Measurements from ENCODE around the gene GALNT16.

GALNT16 gene

DNA sequence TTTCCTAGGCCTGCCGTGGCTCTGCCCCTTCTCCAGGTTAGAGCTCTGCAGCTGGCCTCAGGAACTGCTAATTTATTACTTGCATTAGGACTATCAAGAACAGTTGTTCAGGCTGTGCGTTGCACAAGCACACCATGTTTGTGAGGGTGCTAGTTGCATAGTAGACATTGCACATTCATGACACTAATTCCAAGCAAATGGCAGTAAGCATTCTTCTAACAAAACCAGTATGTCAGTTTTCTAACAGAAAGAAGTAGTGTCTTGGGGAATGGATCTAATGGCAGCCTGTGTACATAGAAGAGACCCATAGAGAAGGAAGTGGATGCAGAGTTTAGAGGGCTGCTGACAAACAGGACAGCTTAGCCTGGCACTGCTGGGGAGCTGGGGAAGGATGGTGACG is 84.2 kb downstream of the GALNT16 start:
- DNase-seq, result no peak

DNA sequence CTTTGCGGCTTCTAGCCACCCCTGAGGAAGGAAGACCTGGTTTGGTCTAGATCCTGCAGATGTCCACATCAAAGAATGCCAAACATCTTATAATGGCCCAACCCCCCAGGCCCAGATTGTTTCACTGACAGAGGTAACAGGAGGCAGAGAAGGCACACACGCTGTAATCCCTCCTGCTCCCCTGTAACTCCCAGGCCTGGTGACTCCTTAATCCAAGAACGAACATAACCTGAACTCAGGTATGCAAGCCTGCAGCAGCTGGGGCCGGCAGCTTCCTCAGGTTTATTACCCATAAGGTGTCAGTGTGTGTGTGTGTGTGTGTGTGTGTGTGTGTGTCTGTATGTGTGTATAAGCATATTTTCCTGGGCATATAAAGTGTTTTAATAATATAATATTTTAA is 85.4 kb downstream of the GALNT16 start:
- no peak for DNase-seq

DNA sequence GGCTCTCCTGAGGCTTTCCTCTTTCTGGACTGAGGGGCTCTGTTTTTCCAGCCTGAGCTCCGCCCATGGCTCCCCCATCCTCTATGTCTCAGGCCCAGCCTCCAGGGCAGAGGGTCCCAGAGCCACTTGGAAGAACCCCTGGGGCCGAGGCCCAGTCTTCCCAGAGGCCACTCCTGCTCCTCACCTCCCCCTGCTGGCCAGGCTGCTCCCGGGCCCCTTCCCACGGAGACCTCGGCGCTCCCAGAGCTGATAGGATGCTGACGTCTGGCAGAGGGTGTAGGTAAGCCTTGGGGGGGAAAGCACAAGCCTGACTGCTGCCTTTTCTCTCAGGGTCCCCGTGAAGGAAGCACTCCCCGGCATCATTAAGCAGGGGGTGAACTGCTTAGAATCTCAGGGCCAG is 86.8 kb downstream of the GALNT16 start:
- DNase-seq, result no peak

DNA sequence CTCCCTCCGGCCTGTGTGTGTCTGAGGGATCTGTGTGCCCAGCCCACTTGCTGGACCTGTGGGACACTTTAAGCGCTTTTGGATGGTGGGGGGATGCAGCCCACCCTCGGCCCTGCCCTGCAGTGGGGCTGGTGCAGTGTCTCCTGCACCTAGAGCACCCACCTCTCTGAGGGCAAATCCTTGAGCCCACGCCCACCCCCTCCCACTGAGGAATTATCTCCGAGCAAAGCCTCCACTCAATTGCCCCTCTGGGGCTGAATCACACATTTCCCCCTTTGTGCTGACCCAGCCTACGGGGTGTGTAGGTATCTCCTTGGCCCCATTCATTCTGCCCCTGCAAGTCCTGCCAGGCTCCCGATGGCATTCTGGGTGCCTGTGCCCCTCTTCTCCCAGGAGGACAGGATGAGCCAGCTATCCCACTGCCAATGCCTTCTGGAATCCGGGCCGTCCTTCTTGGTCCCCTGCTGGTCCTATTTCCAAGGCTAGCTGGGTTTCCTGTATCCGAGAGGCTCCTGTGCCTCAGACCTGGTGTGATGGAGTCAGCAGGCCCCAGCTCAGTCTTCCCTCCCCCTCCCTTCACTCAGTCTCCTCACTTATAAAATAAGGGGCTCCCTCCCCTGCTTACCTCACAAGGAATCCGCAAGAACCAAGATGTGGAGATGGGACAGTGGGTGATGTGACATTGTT is 89.3 kb downstream of the GALNT16 start:
- DNase-seq, result no peak

DNA sequence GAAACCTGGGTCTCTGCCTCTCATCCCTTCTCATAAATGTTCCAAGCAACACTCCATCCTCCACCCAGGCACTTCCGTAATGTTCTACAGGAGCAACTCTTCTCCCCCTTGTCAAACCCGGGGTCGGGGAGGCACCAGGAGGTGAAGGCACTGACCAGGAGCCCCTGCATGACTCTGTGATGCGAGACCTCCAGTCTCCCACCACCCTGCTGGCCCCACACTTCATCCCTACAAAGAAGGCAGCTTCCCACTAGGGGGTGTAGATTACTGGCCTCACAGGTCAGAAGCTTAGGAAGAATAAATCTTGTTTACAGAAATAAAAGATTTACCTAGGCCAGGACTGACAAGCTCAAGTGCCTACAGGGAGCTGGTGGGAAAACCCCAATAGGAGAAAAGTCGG is 90.9 kb downstream of the GALNT16 start:
- DNase-seq, result no peak

DNA sequence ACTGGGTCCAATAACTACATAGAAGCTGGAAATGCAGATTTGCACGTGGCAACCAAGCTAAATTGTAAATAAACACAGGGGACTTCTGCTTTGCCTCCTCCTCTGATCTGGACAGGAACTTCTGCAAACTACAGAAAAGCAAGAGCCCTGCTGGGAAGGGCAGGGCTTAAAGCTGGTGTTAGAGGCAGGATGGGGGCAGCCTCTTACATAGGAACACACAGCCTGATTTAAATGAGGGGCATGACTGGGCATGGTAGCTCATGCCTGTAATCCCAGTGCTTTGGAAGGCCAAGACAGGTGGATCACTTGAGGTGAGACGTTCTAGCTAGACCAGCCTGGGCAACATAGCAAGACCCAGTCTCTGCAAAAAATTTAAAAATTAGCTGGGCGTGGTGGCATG is 91.4 kb downstream of the GALNT16 start:
- DNase-seq, result no peak

DNA sequence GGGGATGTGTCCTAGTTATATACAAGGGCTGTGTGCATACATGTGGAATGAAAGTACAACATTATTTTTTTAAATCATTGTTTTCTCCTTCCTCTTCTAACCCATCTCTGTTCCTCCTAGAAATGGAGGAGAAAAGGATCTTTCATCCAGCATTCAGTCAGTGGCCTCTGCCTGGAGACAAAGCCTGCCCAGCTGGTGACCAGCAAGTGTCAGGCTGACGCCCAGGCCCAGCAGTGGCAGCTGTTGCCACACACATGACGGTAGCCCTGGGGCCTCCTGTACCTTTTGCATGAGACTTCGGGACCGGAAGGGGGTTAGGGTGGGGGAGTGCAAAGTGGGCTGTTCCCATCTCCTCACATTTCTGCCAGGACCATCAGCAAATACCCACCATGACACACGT is 92.0 kb downstream of the GALNT16 start:
- DNase-seq, result no peak

DNA sequence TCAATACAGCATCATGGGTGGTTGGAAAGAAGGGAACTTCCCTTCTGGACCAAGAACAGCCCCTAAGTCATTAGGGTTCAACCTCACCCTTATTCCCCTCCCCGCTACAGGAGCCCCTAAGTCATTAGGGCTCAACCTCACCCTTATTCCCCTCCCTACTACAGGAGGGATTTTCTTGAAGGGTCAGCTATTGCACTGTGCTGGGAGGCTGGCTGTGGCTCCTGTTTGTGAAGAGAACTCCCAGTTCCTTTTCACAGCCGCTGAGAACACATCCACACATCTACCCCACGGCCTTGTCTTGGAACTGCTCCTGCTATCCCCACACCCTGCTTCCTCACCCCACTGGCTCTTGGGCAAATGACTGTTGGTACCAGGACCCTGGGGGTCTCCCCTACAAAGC is 93.2 kb downstream of the GALNT16 start:
- DNase-seq, result no peak

DNA sequence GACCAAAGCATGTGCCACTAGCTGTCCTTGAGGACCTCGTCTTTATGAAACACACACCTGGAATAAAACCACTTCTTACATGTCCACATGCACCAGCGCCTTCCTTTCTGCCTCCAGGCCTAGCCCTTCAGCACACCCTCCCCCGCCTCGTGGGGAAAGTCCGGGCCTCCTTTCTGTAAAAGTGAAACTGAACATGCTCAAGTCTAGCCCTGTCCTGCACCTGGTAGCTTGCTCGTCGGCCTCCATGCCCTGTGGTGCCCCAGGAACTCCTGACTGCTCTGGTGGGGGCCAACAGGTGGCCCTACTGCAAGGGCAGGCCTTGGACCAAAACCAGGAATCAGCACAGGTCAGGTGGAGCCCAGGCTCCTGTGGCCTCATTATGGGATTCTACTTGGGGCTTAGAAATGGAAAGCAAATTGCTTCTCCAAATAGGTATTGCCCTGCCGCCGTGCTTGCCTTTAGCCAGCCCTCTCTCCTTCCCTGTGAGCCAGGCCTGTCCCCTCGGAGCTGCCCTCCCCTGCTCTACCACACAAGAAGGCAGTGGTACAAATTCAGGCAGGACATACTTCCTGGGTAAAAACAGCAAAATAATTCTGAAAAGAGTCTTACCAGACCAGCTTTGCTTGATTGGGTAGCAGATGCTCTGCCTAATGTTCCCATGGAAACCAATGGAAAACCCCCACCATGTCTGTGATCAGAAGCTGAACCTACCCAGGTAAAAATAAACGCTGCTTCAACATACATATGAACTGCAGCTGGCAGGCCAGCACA is 94.6 kb downstream of the GALNT16 start:
- DNase-seq, result no peak

DNA sequence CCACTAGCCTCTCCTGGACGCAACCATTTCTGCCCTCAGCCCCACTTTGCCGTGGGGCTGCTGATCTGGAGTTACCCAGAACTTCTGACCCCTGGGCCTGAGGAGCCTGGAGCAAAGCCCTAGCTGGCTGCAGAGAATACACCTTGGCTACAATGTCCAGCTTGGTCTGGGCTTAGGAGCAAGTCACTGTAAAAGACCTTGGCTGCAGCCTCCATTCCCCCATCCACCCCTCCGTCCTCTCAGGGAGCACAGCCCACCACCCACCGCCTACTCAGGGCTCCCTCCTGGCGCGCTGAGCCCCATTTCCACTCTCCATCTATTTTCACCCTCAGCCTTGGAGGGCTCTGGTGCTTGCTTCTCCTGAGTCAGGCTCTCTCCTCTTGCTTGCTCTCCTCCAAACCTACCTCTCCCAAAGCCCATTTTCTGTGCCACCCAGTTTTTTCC is 95.2 kb downstream of the GALNT16 start:
- no peak for DNase-seq

DNA sequence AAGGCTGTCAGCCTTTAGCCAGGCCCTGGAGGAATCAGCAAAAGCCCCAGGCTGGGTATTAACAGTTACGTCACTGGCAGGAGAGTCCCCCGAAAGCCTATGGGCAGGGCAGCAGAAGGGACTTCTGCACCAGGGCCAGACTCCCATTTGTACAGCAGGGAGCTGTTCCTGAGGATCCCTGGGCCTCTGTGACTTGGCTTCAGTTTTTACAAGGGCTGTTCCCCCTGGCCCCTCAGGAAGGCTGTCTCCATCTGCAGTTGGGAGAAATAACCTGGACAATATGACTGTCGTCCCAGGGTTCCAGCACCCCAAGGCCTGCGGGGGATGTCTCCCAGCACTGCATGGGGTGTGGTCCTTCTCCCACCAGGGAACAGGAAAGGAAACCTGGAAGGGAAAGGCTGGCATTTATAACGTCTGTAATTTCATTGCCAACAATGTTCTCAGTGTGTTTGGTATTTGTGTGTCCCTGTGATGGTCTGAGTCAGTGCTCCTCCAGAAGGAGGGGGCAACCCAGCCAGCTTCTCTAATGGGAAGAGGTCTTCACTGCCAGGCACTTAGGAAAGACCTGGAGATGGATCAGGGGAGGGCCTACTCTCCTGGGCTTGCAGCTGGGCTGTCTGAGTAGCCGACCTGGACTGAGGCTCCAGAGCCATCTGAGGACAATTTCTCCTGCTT is 95.8 kb downstream of the GALNT16 start:
- DNase-seq, result no peak

DNA sequence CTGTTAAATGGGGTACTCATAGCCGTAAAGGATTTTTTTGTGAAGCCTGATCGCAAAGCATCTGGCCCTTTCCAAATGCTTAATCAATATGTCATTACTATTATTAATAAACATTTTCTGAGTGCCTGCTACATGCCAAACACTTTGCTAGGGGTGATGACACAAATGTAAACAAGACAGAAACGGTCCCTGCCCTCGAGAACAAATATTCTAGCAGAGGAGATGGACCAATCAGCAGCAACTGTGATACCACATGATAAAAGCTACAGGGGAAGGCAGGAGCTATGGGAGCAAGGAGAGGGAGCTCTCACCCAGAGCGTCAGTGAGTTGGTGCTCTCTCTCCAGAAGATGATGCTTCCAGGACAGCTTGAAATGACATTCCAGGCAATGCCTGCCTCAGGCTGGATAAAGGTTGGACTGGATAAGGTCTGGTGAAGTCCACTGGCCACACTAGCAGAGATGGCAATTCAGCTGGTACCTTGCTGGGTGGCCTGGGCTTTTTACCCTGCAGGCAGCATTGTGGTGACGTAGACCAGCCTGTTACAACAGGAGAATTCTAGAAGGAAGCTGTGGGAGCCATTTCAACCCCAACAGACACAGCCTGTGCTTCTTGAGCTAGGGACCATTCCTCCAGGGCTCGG is 97.1 kb downstream of the GALNT16 start:
- no peak for DNase-seq

DNA sequence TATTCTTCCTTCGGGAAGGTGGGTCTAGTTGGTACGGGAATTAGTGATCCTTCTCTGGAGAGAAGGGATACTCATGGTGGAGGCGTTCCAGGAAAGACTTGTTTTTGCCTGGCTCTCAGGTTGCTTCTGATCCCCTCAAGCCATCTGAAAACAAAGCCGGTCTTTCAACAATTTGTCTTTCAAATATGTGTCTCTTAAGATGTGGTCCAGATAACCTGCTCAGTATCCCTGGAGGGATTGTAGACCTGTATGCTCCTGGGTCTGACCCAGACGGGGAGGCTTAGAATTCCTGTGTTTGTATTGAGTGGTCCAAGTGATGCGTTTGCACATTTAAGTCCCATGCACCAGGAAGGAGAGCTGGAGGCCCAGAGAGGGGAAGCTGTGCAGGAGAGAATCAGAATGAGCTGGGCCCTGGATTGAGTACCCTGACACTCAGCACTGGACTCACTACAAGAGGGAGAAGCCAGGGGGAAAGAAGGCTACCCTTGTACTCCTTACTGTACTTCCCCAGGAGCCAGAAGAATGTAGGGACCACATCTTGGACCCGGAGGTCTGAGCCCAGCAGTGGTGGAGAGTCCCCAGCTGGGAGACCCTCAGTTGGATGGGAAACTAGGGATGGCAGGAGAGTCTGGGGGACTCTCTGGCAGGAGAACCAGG is 97.7 kb downstream of the GALNT16 start:
- no peak for DNase-seq

DNA sequence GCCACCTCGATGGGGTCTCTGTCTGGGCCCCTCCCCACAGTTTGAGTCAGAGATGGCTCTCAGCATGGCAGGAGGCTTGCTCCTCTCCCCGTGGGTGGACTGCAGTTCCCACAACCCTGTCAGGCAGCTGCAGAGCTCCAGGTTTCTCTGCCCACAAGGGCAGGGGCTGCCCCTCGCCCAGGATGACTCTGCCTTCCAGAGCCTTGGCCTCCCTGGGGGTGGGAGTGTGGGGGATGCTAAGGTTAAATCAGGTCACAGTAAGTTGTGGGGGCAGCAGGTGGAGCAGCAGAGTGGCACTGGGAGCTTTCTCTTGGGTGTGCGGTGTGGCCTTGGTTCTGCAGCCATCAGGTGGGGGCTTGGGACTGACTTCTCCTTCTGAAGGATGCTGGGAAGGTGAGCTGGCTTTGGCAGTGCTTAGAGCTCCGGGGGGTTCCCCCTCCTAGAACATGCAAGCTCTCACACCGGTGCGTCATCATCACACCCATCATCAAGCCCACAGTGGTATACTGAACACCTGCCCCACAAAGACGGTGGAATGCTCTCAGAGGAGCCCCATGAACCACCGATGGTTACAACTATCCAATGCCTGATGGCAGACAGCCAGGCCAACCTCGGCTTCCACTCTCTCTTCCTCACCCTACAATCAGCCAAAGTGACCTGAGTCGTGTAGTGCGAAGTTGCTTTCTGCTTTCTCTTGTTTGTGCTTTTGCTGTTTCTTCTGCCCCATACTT is 98.4 kb downstream of the GALNT16 start:
- DNase-seq, result no peak

DNA sequence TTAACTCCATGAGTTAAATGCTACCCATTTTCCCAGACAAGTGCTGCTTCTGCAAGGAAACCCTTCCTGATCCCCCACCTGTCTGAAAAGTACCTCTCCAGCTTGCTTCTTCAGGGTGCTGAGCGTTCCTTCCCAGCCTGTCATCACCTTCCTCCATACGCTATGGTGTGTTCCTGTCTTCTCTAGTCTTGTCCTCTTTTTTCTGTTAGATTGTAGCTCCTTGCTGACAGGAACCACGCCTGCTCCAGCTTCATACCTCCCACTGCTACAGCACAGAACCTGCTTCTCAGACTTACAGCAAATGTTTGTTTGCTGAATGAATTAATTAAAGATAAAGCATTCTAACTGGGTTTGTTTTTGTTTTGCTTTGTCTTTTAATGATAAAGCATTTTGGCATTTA is 99.0 kb downstream of the GALNT16 start:
- no peak for DNase-seq

DNA sequence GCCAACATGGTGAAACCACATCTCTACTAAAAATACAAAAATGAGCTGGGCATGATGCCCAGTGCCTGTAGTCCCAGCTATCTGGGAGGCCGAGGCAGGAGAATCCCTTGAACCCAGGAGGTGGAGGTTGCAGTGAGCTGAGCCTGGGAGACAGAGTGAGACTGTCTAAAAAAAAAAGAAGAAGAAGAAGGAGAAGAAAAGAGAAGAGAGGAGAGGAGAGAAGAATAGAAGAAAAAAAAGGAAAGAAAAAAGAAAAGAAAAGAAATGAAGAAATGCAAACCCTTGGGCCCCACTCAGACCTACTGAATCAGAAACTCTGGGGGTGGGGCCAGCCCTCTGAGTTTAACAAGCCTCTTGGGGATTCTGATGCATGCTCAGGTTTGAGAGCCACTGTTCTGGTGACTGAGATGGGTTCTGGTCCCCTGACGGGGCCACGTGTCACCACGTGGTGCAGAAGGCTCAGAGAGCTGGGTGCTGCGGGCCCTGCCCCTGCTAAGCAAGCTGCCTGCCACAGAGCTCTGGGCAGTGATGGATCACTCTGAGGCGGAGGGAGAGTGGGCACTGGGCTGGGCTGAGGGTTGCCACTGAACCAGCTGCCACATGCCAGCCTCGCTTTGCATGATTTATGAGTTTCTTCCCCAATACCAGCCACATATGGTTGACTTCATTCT is 100.6 kb downstream of the GALNT16 start:
- no peak for DNase-seq

DNA sequence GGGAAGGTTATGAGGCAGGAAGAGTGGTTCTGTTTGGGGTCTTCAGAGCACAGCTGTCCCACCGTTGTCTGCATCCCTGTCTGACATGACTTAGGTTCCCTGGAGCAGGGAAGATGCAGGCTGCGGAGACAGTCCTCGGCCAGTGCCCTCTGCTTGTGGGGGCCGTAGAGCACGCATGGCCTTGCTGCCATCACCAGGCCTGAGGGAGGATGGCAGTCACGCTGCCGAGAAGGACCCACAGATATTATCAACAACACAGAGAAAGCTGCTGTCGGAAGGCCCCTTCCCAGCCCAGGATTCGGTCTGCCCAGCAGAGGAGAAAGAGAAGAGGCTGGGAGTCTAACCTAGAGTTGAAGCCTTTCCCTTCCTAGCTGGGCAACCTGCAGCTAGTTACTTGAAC is 103.1 kb downstream of the GALNT16 start:
- no peak for DNase-seq

DNA sequence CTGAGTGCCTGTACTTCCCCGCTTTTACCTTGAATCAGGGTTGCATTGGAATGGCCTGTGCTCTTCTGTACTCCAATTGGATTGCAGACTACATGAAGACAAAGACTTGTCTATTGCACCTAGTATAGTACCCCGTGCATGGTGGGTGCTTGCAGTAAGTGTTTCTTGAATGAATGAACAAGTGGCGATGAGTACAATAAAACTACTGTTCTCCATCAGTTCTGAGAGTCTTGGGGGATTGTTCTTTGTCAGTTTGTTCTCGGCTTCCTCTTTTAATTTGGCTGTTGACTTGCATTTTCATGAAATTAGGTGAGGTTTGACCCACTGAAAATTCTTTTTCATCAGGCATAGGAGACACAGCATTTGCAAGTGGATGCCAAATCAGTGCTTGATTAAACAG is 104.0 kb downstream of the GALNT16 start:
- DNase-seq, result no peak

DNA sequence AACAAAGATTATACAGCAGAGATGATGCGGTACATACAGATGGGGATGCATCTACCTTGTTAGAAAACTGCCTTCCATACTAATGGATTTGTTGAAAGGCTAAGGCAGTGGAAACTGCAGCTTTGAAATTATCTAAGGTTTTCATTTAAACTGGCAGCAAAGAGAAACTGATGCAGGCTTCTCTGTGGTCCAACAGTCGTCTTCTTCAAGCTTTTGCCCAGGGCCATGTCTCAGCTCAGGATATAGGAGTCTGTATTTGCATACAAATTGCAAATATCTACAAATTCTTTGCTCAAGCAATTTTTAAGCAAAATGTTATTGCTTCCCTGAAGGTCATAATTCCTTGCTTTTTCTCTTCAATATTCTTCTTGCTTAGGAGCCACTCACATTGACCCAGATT is 104.4 kb downstream of the GALNT16 start:
- DNase-seq, result no peak

DNA sequence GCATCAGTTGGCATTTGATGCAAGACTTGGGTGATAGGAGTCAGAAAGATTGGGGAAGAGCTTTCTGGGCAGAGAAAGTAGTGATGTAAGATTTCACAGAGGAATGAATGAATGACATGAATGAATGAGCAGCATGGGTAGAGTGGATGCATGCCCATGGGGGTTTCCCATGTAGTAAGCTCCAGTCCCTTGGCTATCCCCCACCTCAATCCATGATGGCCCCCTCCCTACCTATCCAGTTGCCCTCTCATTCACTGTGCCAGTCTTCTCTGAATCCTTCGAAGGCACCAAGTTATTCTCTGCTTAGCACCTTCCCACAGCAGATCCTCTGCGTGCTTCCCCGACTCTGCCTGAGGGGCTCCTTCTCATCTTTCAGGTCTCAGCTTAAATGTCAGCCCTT is 106.1 kb downstream of the GALNT16 start:
- DNase-seq, result no peak

DNA sequence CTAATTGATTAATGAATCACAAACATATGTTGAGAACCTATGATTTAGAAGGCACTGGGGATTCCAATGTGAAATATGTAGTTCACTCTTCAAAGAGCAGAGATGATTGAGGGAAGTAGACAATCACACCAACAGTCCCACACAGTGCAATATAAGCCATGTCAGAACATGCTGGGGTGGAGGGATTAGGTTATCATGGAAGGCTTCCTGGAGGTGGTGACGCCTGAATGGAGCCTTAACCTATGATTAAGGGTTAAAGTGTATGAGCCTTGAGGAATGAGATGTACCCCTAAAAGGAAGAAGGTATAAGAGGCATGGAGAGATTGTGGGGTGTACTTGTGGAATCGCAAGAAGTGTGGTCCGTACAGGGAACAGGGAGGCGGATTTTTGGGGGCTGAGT is 106.8 kb downstream of the GALNT16 start:
- no peak for DNase-seq

DNA sequence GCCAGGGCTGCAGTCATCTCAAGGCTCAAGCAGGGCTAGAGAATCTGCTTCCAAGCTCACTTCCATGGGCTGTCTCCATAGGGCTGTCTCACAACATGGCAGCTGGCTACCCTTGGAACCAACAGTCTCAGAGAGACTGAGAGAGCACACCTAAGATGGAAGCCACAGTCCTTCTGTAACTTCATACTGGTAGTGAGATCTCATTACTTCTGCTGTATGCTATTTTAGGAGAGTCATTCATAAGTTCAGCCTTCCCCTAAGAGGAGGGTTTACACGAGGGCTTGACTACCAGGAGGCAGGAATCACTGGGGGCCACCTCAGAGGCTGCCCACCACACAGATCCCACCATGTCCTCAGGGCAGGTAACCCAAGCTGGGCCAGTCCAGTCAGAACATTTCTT is 108.4 kb downstream of the GALNT16 start:
- no peak for DNase-seq
